GM21529 (cell line): ENCODE measurements around the gene ZNHIT6.
"Not testable (repeated sequence)": the region's sequence is repeated elsewhere in the genome, so short reads cannot be mapped to it uniquely, and the experiment has no call there.

Experiments
- ATAC-seq: cut with Tn5 transposase; IDR thresholded peaks from one replicate; pipeline ENCODE4 v1.9.1; 2021; ENCODE audit not compliant: unreplicated experiment

ZNHIT6 gene

DNA sequence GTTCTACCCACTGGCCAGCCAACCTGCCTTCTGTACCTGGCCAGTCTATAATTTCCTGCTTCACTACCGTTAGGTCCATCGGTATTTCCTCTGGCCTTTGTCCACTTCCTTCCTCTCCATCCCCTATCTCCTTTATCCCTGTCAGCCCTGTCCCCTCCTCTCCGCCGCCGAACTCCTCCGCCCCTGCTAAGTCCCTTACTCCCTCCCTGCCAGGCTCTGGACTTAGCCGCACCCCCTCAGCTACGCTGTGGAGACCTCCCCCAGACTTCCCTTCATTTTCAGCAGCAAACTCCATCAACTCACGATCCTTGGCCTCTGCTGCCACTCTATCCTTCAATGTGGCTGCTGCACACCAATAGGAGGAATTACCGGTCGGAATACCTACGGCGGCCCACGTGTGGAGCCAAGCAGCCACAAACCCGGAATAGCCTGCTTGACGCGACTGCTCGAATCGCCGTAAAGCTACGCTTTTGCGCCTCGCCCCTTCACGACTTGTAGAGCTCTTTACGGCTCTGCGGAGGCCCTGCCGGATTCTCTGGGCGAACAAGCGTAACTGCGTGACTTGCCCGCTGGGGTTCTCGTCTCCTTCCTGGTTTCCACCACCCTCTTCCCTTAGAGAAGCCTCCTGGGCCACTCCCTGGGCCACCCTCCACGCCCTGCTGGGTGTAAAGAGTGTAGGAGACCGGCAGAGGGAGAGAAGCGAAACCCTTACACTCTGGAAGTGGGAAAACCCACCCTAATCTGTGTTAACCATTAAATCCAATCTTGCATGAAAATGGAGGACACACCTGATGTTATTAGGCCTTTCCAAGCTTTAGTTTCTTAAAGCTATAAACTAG, at the start of gene ZNHIT6:
ZNHIT6 (minus strand) TSS at position 444 of the 839 bp plus-strand sequence; CDS start at position 295, 149 bp downstream.
- ATAC-seq = peak; percentile 87

DNA sequence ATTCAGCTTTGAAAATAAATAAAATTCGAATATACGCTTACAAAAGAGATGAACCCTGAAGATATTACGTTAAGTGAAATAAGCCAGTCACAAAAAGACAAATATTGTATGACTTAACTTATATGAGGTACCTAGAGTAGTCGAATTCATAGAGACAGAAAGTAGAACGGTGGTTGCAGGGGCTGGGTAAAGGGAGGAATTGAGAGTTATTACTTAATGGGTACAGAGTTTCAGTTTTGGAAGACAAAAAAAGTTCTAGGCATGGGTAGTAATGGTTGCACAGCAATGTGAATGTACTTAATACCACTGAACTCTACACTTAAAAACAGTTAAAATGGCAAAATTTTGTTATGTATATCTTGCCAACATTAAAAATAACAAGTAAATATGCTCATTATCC, 48.6 kb upstream of the ZNHIT6 start:
- ATAC-seq = no peak

DNA sequence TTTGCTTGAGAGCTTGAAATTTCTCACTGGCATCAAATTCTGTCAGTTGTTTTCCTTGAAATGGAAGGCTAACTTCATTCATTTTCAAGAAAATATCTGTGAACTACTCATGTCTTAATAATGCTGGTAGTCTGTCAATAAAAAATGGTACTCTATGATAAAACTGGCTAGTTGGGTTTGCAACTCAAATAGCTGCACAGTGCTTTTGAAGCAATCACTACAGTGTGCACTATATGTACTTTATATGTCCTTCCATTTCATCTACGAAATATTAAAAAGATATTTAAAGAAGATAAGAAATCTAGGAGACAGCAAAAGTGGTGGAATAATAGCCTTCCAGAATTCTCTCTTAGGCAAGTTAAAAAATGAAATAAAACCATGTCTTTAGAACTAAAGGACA, 39.9 kb upstream of the ZNHIT6 start:
- no peak for ATAC-seq

DNA sequence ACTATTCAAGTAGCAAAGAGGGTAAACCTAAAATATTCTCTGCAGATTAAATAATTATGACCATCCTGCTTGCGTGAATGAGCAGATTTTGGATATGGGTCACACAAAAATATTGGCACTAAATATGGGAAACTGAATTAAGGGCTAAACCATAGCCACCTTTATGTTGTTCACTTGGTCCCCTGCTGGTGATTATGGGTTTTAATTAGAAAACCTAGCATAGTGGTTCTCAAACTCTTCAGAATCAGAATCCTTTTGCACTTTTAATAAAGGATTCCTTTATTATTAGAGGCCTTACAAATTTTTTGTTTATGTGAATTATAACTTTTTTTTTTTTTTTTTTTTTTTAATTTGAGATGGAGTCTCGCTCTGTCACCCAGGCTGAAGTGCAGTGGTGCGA, 38.5 kb upstream of the ZNHIT6 start:
- no peak for ATAC-seq

DNA sequence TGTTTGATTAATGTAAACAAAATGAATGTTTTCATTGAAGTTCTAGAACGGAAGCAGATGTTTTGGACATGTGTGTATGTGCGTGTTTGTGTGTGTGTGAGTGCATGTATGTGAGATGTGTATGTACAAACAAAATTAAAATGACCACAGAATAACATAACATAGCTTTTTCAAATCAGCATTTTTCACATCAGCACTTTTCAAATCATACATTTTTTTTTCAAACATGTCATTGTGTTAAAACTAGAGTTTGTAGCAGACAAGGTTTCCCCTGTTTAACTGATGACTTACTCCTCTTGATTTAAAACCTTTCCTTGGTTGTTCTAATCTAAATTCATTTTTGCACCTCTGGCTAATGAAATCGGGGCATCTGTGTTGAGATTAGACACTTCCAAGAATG, 35.6 kb upstream of the ZNHIT6 start:
- no peak for ATAC-seq

- ATAC-seq = no peak
These were observed 26.7 kb upstream of the ZNHIT6 start for GRCh38 chr1:85734931-85735330.

GRCh38 chr1:85718678-85719340, 10.6 kb upstream of the ZNHIT6 start:
- ATAC-seq = no peak

- not testable (repeated sequence) for ATAC-seq
These were observed 6.3 kb upstream of the ZNHIT6 start for GRCh38 chr1:85714418-85715114.

- no peak for ATAC-seq
These were observed 595 bp upstream of the ZNHIT6 start for GRCh38 chr1:85708829-85709227.

DNA sequence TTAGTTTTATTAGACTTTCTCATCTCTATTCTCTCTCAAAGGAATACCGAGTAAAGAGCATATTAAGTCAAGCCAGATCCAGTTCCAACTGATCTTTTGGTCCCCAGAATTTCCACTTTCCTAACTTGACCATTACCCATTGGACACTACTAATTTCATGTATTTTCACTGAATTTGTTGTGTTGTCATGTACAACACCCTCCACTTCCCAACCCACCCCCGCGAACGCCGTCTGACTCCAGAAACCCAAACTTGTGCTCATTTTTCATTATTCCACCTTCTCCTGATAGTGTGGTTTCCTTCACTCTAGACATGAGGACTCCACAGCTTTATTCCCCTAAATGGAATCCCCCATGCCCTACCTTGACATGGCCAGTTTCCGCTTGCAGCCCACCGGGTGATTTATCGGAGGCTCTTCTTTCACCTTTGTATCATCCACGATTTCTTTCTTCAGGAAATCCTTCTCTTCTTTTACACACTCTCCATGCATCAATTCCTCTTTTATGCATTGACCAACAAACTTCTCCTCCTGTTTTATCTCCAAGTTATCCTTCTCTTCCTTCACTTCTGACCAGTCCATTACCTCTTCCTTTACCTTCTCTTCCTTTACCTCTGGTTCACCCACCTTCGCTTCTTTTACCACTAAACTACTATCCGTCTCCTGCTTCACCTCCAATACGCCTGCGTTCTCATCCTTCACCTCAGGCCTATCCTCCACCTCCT, 805 bp downstream of the ZNHIT6 start:
- peak; percentile 35 for ATAC-seq

DNA sequence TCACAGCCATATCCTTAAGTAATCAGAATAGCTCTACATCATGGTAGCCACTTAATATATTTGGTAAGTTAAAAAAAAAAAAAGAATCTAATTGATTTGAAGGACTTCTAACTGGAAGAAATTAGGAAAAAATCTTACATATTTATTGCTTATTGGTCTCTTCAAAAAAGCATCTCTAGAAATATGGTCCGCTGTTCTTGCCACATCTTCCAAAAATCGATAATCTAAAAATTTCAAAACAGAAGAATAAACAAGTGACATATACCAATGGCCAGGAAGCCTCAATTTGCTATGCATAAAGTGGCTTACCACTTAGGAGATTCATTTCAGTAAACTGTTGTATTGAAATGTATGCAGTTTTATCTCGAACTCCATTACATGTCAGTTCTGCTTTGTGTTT, 2.3 kb downstream of the ZNHIT6 start:
- ATAC-seq = no peak

- no peak for ATAC-seq
These were observed 7.8 kb downstream of the ZNHIT6 start for GRCh38 chr1:85700422-85700821.

- no peak for ATAC-seq
These were observed 10.3 kb downstream of the ZNHIT6 start for GRCh38 chr1:85697895-85698294.

DNA sequence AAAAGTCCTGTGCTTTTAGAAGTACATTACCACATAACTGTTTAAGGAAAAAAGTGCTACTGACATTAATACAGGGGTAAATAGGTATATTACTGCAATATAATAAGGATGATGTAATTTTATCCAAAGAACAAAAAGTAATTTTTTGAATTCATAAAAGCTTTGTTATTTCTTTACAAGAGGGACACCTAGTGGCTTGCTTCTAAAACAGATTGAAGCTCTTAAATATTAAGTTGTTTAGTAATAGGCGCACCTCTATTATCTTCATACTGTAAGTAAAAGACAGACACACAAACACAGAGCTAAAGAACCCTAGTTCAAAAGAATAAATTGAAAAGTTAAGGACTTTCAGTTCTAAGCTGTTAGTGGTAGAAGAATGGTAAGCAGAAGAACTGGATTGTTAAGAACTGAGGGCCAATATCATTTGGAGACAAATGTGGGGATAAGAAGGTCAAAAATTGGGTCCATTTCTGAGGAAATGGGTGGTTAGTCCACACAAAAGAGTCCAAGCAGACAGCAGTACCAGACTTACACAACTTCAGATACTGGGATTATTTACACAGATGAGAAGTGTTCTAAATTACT, 15.4 kb downstream of the ZNHIT6 start:
- ATAC-seq = no peak

GRCh38 chr1:85689775-85690404, 18.3 kb downstream of the ZNHIT6 start:
- no peak for ATAC-seq

DNA sequence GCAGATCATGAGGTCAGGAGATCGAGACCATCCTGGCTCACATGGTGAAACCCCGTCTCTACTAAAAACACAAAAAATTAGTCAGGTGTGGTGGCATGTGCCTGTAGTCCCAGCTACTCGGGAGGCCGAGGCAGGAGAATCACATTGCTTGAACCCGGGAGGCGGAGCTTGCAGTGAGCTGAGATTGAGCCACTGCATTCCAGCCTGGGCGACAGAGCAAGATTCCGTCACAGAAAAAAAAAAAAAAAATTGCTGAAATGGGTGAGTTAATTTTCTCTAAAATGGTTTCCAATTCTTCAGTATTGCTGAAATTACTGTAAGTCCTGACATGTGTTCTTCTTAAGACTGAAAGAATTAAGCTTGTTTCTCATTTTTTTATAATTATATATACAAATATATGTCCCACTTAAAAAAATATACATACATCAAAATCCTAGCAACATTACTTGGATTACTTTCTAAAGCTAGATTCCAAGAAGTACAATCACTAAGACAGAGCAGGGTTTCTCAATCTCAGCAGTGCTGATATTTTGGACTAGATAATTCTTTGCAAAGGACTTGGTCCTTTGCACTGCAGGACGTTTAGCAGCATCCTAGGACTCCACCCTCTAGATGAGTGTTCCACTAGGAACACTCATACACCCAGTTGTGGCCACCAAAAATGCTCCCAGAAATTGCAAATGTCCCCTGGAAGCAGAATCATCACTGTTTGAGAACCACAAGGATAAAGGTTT, 24.8 kb downstream of the ZNHIT6 start:
- ATAC-seq = no peak

GRCh38 chr1:85681087-85681486, 27.1 kb downstream of the ZNHIT6 start:
- no peak for ATAC-seq

DNA sequence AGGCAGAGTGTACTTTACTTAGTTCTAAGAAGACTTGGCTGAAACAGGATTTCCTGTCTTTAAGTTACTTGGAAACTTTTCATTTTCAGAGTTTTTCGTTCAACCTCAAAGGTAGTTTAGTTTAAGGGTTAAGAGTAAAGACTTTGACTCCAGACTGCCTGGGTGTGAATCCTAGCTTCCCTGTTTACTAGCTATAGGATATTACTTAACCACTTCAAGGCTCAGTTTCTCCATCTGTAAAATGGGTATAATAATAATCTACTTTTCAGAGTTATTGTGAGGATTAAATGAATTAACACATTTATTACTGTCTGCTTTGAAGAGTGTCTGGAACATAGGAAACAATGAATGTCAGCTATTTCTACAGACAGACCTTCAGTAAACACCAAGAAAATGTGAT, 30.0 kb downstream of the ZNHIT6 start:
- ATAC-seq = no peak

DNA sequence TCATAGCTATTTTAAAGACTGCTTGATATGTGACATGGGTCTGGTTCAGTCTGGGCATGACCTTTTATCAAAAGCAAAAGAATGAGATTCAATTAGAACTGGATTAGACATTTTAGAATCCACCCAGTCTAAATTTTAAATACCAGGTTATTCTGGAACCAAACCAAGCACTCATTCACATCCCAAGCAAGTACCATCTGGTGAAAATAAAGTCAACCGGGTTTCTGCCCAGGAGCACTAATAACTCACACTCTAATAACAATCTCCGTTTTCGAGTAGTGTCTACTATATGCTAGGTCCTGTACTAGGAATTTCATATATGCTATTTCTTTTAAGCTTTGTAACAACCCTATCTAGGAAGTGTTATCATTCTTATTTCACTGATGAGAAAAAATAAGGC, 30.6 kb downstream of the ZNHIT6 start:
- no peak for ATAC-seq
